GM19438 (cell line): ENCODE measurements around the gene NRDE2.

Experiments
- ATAC-seq: cut with Tn5 transposase; IDR thresholded peaks from one replicate; pipeline ENCODE4 v1.9.1; 2021; ENCODE audit warnings: low read depth; ENCODE audit not compliant: unreplicated experiment

NRDE2 gene

DNA sequence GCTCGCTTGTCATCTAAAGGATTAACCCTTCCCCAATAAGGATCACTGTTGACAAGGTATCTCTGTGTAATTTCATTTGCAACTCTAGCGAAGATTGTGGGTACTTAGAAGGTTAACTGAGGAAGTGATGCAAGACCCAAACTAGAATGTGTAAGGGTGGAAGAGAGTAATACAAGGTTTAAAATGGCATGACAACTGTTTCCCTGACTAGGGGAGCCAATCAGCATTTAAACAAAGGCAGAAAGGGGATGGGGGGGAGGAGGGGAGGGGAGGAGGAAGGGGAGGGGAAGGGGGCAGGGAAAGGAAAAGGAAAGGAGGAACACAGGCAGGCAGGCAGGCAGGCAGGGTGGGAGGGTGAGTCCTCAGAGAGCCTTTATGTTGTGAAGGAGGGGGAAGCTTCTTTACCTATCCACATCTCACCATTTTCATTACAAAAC, 31.1 kb downstream of the NRDE2 start:
- ATAC-seq: no peak

DNA sequence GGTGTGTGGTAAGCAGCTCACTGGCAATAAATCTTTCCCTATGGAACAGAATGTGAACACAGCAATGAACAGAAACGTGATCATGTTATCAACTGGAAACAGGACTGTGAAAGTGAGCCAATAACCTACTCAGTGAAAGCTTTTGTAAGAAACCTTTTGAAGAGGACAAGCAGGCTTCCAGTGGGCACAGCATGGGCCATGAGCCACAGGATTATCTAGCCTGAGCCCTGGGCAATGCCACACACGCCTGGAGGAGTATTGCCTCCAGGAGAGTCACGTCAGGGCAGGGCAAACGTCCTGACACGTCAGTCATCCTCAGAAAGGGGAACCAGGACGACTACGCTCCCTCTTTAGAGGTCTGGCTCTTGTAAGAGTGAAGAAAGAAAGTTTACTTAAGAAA, 32.3 kb downstream of the NRDE2 start:
- ATAC-seq: no peak

DNA sequence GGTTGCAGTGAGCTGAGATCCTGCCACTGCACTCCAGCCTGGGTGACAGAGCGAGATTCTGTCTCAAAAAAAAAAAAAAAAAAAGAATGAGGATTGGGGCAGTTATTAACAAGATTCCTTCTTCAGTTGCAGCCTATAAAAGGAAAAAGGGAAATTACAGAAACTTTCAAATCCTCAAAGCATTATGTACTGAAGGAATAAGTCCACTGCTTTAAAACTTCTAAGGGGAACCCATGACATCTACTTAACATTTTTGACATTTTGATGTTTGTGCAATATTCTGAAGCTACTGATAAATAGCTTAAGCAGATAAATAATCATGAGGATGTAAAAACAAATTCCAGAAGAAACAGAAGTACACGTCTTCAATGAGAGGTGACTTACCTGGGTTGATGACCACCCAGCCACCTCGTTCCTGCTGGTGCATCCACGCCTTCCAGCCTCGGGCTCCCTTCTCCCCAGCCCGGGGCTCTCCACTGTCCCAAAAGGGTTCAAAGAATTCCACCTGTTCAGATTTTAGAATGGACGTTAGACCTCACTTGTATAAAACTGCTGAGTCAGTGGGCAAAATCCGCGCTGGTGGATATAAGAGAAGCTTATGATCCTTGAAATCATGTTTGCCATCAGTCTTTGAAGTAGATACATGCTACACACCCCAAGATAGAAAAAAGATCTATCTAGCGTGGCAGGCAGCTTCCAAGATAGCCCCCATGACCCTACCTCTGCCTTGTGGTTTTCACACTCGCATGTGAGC, 33.7 kb downstream of the NRDE2 start:
- ATAC-seq: no peak

DNA sequence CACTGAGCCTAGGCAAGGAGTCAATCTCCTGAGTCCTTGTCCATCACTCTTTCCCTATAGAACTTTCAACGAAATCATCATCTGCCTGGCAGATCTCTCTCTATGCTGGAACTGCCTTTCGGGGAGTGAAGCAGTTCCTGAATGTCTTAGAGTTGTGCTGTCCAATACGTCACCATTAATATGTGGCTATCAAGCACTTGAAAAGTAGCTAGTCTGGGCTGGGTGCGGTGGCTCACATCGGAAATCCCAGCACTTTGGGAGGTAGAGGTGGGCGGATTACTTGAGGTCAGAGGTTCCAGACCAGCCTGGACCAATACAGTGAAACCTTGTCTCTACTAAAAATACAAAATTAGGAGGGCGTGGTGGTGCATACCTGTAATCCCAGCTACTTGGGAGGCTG, 35.1 kb downstream of the NRDE2 start:
- ATAC-seq: no peak

DNA sequence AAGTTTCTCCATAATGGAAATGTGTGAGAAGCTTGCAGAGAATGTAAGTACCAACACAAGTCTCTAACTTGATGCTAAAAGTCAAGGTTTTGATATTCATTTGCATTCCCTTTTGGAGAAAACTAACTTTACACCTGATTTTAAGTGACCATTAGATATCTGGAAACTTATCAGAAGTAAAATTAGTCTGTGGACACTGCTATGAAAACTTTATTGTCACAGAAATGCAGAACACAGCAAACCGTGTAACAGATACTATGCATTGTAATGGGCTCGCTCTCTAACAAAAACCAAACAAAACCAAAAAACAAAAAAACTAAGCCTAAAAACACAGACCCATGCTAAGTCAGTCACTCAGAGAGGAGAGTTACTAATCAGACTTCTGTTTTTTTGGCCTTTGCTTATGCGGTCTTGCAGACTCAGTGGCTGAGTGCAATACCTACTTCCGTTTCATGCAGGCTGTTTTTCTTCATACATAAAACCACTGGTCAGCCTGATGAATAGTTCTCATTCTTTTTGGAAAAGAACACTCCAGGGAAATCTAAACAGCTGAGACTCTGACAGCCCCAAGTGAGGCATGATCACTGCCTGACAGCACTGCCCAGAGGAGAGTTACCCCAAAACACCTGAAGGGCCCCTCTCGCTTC, 35.7 kb downstream of the NRDE2 start:
- ATAC-seq: no peak

DNA sequence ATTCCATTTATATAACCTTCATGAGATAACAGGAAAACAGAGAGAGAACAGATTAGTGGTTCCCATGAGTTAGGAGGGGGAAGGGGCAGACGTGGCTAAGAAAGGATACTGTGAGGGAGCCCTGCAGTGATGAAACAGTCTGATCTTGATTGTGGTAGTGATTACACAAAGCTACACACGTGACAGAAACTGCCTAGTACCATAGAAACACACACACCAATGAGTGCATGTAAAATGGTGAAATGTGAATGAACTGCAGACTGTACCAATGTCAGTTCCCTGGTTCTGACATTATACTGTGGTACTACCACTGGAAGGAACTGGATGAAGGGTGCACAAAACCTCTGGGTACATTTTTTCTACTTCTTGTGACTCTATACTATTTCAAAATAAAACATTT, 36.9 kb downstream of the NRDE2 start:
- ATAC-seq: no peak

DNA sequence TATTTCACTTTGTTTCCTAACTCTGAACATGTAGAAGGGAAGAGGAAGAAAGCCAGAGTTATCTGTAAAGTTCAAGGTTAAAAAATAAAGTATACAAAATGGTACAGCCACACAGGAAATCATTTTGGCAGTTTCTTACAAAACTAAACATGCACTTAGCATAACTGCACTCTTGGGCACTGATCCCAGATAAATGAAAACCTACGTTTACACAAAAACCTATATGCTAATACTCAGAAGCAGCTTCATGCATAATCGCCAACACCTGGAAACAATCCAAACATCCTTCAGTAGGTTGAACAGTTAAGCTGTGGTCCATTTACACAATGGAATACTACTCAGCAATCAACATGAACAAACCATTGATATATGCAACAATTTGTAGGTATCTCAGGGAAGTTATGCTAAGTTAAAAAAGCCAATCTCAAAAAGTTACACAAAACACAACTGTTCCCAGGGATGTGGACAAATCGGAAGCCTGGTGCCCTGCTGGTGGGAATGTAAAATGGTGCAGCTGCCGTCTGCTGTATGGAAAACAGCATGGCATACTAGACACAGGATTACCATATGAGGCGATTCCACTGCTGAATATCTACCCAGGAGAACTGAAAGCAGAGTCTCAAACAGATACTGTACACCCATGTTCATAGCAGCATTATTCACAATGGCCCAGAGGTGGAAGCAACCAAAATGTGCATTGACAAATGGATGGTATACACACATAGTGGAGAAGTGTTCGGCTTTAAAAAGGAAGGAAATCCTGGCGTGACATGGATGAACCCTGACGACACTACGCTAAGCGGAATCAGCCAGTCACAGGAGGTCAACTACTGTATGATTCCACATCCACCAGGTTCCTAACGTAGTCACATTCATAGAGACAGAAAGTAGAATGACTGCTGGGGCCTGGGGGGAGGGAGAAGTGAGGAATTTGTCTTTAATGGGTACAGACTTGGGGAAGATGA, 37.7 kb downstream of the NRDE2 start:
- ATAC-seq: no peak

DNA sequence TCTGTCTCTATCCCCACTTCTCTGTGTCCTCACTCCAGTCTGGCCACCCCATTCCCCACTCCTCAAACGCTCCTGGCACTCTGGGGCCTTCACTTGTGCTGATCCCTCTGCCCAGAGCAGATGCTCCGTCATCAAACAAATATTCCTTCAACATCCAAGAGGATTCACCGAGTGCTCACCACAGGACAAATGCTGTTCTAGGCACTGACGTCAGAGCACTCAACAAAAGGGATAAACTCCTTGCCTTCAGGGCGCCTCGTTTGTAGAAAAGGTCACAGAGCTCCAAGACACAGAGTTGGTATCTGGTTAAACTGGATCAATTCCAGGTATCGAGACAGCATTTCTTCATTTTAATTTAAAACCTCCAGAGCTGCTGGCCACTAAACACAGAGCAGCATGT, 40.0 kb downstream of the NRDE2 start:
- ATAC-seq: no peak

DNA sequence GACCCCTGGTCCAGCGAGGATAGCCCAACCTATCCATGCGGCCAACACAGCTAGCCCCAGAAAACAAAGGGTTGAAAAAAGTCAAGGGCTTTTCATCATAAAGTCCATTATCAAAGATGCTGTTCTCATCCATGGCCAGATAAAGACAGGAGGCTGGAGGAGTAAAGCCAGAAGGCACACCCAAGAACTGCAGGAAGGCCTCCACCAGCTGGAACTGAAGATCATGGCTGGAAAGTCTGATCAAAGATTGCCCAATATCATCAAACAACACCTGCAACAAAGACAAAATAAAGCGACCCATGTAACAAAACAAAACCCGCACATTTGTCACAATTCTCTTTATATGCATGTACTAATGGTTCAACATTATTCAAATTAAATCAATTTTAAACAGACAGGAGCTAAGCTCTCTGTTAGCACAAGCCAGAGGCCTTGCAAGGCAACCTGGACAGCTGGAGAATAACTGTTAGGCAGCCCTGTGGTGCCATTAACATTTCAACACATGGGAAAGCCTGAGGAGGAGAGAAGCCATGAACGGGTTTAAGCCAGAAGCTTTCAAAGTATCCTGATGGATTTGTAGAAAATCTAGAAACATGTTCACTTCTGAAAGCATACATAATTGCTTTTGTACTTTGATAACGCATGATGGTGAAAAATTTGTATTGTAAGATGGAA, 41.3 kb downstream of the NRDE2 start:
- ATAC-seq: no peak

DNA sequence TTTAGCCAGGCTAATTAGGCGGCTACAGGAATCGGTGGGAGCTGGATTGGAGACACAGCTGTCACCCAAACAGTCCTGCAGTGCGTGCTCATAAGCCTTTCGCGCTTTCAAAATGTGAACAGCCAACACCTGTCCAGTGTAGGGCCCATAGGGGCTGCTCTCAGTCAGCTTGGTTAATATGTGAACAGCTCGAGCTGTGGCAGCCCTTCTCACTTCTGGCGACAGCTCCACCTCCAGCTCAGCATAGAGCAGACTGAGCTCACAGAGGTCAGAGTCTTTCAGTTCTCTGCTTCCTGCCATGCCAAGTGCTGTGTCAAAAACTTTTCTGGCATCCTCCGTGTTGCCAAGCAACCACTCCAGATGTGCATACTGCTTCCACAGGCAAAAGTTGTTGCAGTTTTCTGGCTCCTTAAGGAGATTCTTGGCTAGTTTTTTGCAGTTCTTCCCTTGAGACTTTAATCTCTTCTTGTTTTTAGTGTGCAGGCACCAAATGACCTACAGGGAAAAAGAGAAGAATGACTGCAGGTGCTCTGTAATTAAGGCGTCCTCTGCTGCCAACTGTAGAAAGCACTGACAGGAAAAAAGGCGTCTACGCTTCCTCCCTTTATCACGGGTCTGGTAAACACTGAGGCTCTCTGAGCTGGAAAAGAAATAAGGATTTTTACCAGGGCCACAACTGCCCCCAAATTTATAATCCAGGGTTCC, 42.9 kb downstream of the NRDE2 start:
- peak; percentile 97 for ATAC-seq

DNA sequence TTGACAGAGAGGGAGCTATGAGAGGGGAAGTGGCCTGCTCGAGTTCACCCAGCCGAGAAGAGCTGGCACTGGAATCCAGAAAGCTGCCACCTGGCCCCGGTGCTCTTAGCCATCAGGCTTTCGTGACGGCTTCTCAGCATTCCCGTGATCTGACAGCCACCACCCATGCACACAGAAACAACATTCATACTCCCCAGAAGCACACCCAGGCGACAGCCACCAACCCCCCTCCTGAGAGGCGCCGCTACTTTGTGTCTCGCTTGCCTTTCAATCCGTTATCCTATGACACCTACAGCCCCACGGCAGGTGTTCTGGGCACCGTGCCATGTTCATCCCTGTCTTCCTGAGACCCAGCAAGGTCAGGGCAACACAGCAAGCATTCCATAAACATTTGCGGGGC, 44.0 kb downstream of the NRDE2 start:
- no peak for ATAC-seq

DNA sequence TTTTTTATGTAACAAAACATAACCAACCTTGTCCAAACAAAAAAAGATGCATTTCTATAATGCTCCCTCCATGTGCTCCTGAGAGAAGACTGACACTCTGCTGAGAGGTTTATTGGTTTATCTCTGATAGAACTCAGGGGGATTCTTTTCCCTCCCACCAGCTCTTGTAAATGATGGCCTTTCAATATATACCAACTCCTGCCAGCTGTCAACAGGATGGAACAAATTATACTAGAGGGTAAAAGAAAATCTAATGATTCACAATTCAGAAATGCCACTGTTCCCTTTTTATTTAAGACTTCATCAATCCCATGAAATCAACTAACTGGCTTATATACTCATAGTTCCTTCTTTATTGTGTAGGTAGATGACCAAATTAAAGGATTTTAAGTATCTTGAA, 50.0 kb downstream of the NRDE2 start:
- ATAC-seq: no peak

DNA sequence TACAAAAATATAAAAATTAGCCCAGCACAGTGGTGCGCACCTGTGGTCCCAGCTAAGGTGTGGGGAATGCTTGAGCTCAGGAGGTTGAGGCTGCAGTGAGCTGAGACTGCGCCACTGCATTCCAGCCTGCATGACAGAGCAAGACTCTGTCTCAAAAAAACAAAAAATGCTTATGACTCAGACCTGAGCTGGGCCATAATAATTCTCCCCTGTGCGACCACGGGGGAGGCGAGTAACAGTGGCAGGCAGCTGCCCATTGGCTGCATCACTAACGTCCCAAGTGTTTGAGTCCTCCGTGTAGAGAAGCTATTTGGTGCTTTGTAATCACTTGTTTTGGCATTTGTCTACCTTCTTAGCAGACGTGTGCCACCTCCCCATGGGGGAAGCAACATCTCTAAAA, 50.5 kb downstream of the NRDE2 start:
- no peak for ATAC-seq

DNA sequence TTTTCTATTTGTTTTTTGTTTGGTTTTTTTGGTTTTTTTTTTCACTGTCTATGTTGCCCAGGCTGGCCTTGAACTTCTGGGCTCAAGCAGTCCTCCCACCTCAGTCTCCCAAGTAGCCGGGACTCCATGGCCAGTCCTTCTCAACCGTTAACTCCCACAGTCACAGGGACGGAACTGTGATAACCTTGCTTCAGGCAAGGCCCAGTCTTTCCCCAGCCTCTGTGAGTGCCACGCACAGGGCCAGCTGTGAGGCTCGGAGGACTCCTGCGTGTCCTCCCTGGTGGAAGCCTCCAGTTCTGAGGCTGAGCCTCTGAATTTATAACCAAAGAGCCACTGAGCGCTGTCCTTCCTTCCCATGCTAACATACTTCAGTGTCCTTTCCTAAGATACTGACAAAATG, 51.6 kb downstream of the NRDE2 start:
- no peak for ATAC-seq

DNA sequence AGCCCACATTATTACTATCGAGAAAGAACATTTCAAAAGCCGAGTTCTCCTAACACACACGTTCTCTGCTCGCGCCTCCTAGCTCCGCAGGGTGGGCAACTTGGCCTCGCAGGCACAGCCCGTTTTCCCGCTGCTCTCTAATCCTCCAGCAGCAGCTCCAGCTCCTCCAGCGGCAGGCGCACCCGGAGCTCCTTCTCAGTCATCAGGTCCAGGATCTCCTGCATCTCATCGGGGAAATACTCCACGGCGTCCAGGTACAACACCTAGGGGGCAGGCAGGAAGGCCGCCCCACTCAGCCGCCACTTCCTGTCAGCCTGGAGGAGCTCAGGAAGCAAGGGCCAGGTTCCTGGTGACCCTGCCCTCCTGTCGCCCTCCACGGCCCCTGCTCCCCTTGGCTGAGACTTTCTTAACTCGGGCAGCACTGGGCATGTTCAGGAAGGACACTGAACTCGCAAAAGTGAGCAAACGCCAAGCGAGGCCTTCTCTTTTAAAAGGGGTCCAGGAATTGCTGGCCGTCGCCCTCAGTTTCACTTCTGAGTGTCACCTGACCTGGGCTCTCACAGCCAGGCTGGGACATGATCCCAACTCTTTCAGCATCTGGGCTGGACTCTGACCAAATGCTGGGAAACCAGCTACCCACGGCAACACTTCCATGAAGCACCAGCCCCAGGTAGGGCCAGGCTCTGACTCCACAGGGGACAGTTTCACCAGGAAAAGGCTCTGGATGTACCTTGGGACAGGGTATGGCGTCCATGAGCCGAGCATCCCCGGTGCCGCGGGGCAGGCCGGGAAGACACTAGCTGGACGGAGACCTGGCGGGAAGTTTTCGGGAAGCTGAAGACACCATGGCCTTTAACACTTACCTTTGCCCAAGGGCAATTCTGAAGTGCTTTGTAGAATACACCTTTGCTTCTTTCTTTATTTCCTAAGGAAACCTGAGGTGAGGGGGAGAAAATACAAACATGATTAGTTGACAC, 53.3 kb downstream of the NRDE2 start:
- no peak for ATAC-seq

DNA sequence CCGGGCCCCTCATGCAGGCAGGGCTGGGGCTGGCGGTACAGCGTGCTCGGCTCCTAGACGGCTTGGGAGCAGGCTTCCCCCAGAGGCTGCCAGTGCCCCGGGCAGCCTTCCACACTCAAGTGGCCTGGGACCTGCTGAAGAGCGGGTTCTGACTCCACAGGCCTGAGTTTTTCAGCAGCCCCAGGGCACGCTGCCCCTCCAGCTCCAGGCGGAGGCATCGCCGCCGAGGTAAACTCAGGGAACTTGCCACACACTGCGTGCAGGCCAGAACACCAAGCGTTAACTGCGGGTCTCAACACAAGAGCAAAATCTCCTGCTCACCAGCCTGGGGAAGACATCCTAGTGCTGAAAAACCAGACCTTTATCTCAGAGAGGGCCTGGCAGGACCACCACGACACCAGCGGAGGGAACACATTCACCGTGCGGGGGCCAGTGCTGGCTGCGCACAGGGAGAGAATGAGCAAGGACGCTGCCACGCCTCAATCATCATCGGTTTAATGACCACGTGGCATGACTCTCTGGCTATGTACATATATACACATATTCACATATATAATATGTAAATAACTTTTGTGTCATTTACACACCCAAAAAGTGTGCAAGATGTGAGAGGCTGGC, 54.1 kb downstream of the NRDE2 start:
- no peak for ATAC-seq

DNA sequence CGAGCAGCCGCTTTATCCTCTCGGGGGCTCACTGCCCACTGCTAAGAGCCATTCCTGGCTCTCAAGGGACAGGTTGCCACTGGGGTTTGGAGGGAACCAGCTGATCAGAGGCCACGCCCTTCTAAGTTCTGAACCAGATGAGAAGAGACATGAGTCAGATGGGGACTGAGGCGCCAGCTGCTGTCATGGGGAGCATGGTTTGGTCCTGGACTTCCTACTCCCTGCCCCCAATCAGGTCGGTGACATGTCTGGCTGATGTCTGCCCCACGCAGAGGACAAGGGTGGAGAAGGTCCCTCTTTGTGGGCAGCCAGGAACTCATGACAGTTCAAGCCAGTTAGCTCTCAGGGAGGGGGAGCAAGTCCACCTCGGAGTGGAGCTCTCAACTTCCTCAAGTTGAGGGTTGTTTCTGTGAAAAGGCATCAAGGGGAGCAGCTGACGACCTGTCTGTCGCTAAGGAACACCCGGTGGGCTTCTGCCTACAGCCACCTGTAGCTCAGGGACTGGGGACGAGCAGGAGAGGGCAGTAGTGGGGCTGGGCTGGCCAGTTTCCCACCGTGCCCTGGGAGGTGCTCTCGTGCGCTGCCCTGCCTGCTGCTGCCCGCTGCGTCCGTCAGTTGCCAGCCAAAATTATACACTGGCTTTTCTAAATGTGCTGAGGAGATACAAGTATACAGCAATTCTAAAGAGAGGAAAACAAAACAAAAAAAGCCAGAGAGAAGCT, 54.9 kb downstream of the NRDE2 start:
- ATAC-seq: no peak

DNA sequence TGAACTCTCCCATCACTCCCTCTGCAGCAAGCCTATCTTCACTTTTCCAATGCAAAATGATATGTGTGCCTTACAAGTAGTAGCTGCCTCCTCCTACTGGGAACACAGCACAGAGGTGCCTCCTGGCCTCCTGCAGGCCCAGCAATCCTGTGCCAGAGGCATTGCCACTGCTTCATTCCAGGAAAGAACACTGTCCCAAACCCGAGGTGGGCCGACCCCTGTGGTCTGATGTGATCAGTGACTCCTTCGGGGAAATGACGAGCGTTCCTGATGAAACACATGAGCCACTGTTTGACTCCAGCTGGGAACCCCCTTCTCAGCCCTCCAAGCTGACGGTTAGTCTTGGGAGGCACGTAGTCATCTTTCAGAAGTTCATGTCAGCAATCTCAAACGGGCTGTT, 55.9 kb downstream of the NRDE2 start:
- ATAC-seq: no peak
